Neural progenitor cell (in vitro differentiated cells): ENCODE data around the gene KRT13. TPM values are rescaled to one million over a fixed set of nuclear protein-coding genes. Genes with fewer than 3 reads are reported as not detected.

Source experiments
- DNase-seq: peaks from one replicate; pipeline ENCODE4 v3.0.0-alpha.2; 2016; ENCODE audit warnings: low spot score
- H2AFZ ChIP-seq: fragments of 200-600 bp; sonication (generic); replicated peaks from 2 replicates; pipeline ENCODE4 v1.6.1; 2016; ENCODE audit warnings: antibody characterized with exemption
- H3F3A ChIP-seq: fragments of 200-600 bp; sonication (generic); 2 replicates; pipeline ENCODE4 v1.6.1; 2016; ENCODE audit warnings: antibody characterized with exemption, low read depth
- H3K27ac ChIP-seq: fragments of 200-600 bp; sonication (generic); 2 replicates; pipeline ENCODE4 v1.5.1; 2016; ENCODE audit warnings: mild to moderate bottlenecking
- H3K27me3 ChIP-seq: fragments of 200-600 bp; sonication (generic); 2 replicates; pipeline ENCODE4 v1.6.1; 2016; ENCODE audit warnings: mild to moderate bottlenecking, moderate library complexity
- H3K36me3 ChIP-seq: fragments of 200-600 bp; sonication (generic); 2 replicates; pipeline ENCODE4 v1.5.1; 2016
- H3K4me1 ChIP-seq: fragments of 200-600 bp; sonication (generic); 2 replicates; pipeline ENCODE4 v1.6.1; 2016; ENCODE audit warnings: mixed run types
- H3K4me2 ChIP-seq: fragments of 200-600 bp; sonication (generic); 2 replicates; pipeline ENCODE4 v1.6.1; 2016
- H3K4me3 ChIP-seq: fragments of 200-600 bp; sonication (generic); 2 replicates; pipeline ENCODE4 v1.5.1; 2016
- H3K79me2 ChIP-seq: fragments of 200-600 bp; sonication (generic); 2 replicates; pipeline ENCODE4 v1.6.1; 2016; ENCODE audit warnings: low read depth
- H3K9ac ChIP-seq: fragments of 200-600 bp; sonication (generic); 2 replicates; pipeline ENCODE4 v1.6.1; 2016
- H3K9me3 ChIP-seq: fragments of 200-600 bp; sonication (generic); 2 replicates; pipeline ENCODE4 v1.5.1; 2016; ENCODE audit warnings: low read depth
- H4K20me1 ChIP-seq: fragments of 200-600 bp; sonication (generic); 2 replicates; pipeline ENCODE4 v1.6.1; 2016; ENCODE audit warnings: low read depth
- H3K27ac Mint-ChIP-seq: 3 replicates; pipeline ENCODE4 v1.8.0; 2021; ENCODE audit warnings: mixed read lengths
- H3K27me3 Mint-ChIP-seq: 2 replicates; pipeline ENCODE4 v1.8.0; 2022; ENCODE audit warnings: low read depth, mild to moderate bottlenecking, inconsistent platforms, moderate library complexity, mixed read lengths; ENCODE audit not compliant: insufficient read depth
- H3K36me3 Mint-ChIP-seq: 3 replicates; pipeline ENCODE4 v1.8.0; 2021; ENCODE audit warnings: mixed read lengths
- H3K4me1 Mint-ChIP-seq: 3 replicates; pipeline ENCODE4 v1.8.0; 2021; ENCODE audit warnings: mixed read lengths
- H3K4me3 Mint-ChIP-seq: 3 replicates; pipeline ENCODE4 v1.8.0; 2021; ENCODE audit warnings: mild to moderate bottlenecking, moderate library complexity, mixed read lengths
- H3K9me3 Mint-ChIP-seq: 3 replicates; pipeline ENCODE4 v1.8.0; 2020; ENCODE audit warnings: mixed read lengths
- CTCF ChIP-seq: fragments of 200-600 bp; sonication (generic); IDR thresholded peaks from 2 replicates; pipeline ENCODE4 v1.5.1; 2017; ENCODE audit warnings: antibody characterized with exemption, mild to moderate bottlenecking
- EZH2 ChIP-seq: fragments of 200-600 bp; sonication (generic); IDR thresholded peaks from 2 replicates; pipeline ENCODE4 v1.6.1; 2017; ENCODE audit warnings: antibody characterized with exemption, mild to moderate bottlenecking, moderate library complexity
- EZH2phosphoT487 ChIP-seq: fragments of 200-600 bp; sonication (generic); IDR thresholded peaks from 2 replicates; pipeline ENCODE4 v1.6.1; 2017; ENCODE audit warnings: antibody characterized with exemption
- total RNA-seq: library from RNA; depleted of rRNA; stranded (reverse); fragments of >200 nt; gene quantifications from 2 replicates; pipeline ENCODE4 v1.2.3, GENCODE V29; 2015; ENCODE audit warnings: low replicate concordance

The KRT13 gene
- total RNA-seq, 1 donor from 2014 or later: not detected

GRCh38 chr17:41539071-41539492 is 33.7 kb upstream of the KRT13 start:
- H3K9me3 Mint-ChIP-seq: no peaks in the 10 kb centered on the region
- H3K27ac ChIP-seq: no peak overlapping the region
- no peaks in the 10 kb centered on the region for H4K20me1 ChIP-seq
- no peak overlapping the region for H3K4me3 ChIP-seq
- no peak for TF ChIP-seq EZH2phosphoT487
- TF ChIP-seq CTCF: no peak
- no peak for TF ChIP-seq EZH2
- H3K79me2 ChIP-seq: no peaks in the 10 kb centered on the region
- no peak for DNase-seq
- no peak overlapping the region for H3K9ac ChIP-seq
- H3K4me1 ChIP-seq: peaks cover 17% of the 10 kb centered on the region
- H3K9me3 ChIP-seq: no peaks in the 10 kb centered on the region
- H3K27me3 Mint-ChIP-seq: peaks cover 10% of the 10 kb centered on the region
- peaks cover 18% of the 10 kb centered on the region for H3K4me1 Mint-ChIP-seq
- H3K4me2 ChIP-seq: peak overlapping the region; percentile 29
- H3K4me3 Mint-ChIP-seq: no peak overlapping the region
- H3K36me3 ChIP-seq: no peaks in the 10 kb centered on the region
- H3K27me3 ChIP-seq: no peaks in the 10 kb centered on the region
- no peaks in the 10 kb centered on the region for H3K36me3 Mint-ChIP-seq
- peaks cover 8% of the 10 kb centered on the region for H3F3A ChIP-seq
- H2AFZ ChIP-seq: peak overlapping the region; percentile 66
- H3K27ac Mint-ChIP-seq: peak overlapping the region; percentile 33

GRCh38 chr17:41538565-41538991 is 33.2 kb upstream of the KRT13 start:
- Mint-ChIP-seq H3K27me3 (peaks cover 10% of the 10 kb centered on the region), H3K36me3 (no peaks in the 10 kb centered on the region), H3K9me3 (no peaks in the 10 kb centered on the region), H3K27ac (peak overlapping the region; percentile 33), H3K4me3 (no peak overlapping the region), H3K4me1 (peaks cover 18% of the 10 kb centered on the region)
- no peaks in the 10 kb centered on the region for H3K27me3 ChIP-seq
- no peak overlapping the region for H3K4me3 ChIP-seq
- no peaks in the 10 kb centered on the region for H4K20me1 ChIP-seq
- no peak overlapping the region for H3K9ac ChIP-seq
- no peak overlapping the region for H3K27ac ChIP-seq
- H3K4me1 ChIP-seq: peaks cover 17% of the 10 kb centered on the region
- TF ChIP-seq EZH2phosphoT487 (no peak), EZH2 (no peak), CTCF (no peak)
- H3F3A ChIP-seq: peaks cover 7% of the 10 kb centered on the region
- no peak for DNase-seq
- no peaks in the 10 kb centered on the region for H3K79me2 ChIP-seq
- peak overlapping the region; percentile 29 for H3K4me2 ChIP-seq
- H2AFZ ChIP-seq: peak overlapping the region; percentile 66
- H3K9me3 ChIP-seq: no peaks in the 10 kb centered on the region
- H3K36me3 ChIP-seq: no peaks in the 10 kb centered on the region

GRCh38 chr17:41537990-41538389 is 32.6 kb upstream of the KRT13 start:
- Histone ChIP-seq H3K27ac (no peak overlapping the region), H3K27me3 (no peaks in the 10 kb centered on the region), H3K79me2 (no peaks in the 10 kb centered on the region), H3F3A (peaks cover 7% of the 10 kb centered on the region), H3K4me2 (no peak overlapping the region), H4K20me1 (no peaks in the 10 kb centered on the region), H2AFZ (no peak overlapping the region), H3K9me3 (no peaks in the 10 kb centered on the region), H3K9ac (no peak overlapping the region), H3K4me3 (no peak overlapping the region), H3K4me1 (peaks cover 17% of the 10 kb centered on the region), H3K36me3 (no peaks in the 10 kb centered on the region)
- H3K4me3 Mint-ChIP-seq: no peak overlapping the region
- no peaks in the 10 kb centered on the region for H3K36me3 Mint-ChIP-seq
- peaks cover 10% of the 10 kb centered on the region for H3K27me3 Mint-ChIP-seq
- H3K9me3 Mint-ChIP-seq: no peaks in the 10 kb centered on the region
- no peak for DNase-seq
- peaks cover 18% of the 10 kb centered on the region for H3K4me1 Mint-ChIP-seq
- TF ChIP-seq EZH2 (no peak), EZH2phosphoT487 (no peak), CTCF (no peak)
- no peak overlapping the region for H3K27ac Mint-ChIP-seq
